SK-N-SH (cell line): ENCODE results near the gene APOBEC2. TPM values are rescaled to one million over a fixed set of nuclear protein-coding genes. Genes with fewer than 3 reads are reported as not detected.

Experiments used
- CTCF ChIA-PET: fragments of 300-600, 350-600 bp; formaldehyde crosslinking; extraction: SDS; loops from one replicate; lab custom pipeline; 2021; lab: Yijun Ruan, JAX
- POLR2A ChIA-PET: fragments of 350-600 bp; sonication (Branson Sonifier 250); formaldehyde crosslinking; extraction: SDS; loops from one replicate; lab custom pipeline; 2020; ENCODE audit warnings: antibody characterized with exemption, inconsistent platforms; lab: Yijun Ruan, JAX
- DNase-seq: peaks from one replicate; pipeline ENCODE4 v3.0.0; 2012
- H2AFZ ChIP-seq: fragments of 200-600 bp; sonication (generic); 2 replicates; pipeline ENCODE4 v1.8.1; 2016; ENCODE audit warnings: antibody characterized with exemption, mild to moderate bottlenecking, low read depth
- H3F3A ChIP-seq: fragments of 200-600 bp; sonication (generic); replicated peaks from 2 replicates; pipeline ENCODE3; 2016; ENCODE audit warnings: antibody characterized with exemption, mild to moderate bottlenecking; ENCODE audit not compliant: insufficient read depth
- H3K27ac ChIP-seq, 2 experiments: fragments of 200-500 bp in 1 of 2; fragments of 200-600 bp in 1 of 2; sonication (Bioruptor generic) in 1 of 2; sonication (generic), shearing (Covaris generic) in 1 of 2; 2 replicates each; pipeline versions ENCODE4 v1.5.1 to v1.6.1; 2014 to 2016; ENCODE audit warnings: low read depth in 2 of 2, inconsistent platforms in 1 of 2, low read length in 1 of 2, mild to moderate bottlenecking in 1 of 2, mixed read lengths in 1 of 2
- H3K27me3 ChIP-seq: fragments of 200-600 bp; sonication (generic), shearing (Covaris generic); 2 replicates; pipeline ENCODE4 v1.6.1; 2016; ENCODE audit warnings: mixed run types; ENCODE audit not compliant: insufficient read depth
- H3K36me3 ChIP-seq, 2 experiments: fragments of 200-500 bp in 1 of 2; fragments of 200-600 bp in 1 of 2; sonication (Bioruptor generic) in 1 of 2; sonication (generic) in 1 of 2; replicated peaks in 1 of 2; 2 replicates each; pipeline versions ENCODE3 to v1.5.1; 2014 to 2016; ENCODE audit warnings: low read length in 1 of 2, mild to moderate bottlenecking in 1 of 2; ENCODE audit not compliant: insufficient read depth in 2 of 2, control insufficient read depth in 1 of 2
- H3K4me1 ChIP-seq, 2 experiments: fragments of 200-500 bp in 1 of 2; fragments of 200-600 bp in 1 of 2; sonication (Bioruptor generic) in 1 of 2; sonication (generic), shearing (Covaris generic) in 1 of 2; 2 replicates each; pipeline versions ENCODE4 v1.5.1 to v1.6.1; 2014 to 2016; ENCODE audit warnings: low read depth in 1 of 2, low read length in 1 of 2, mixed run types in 1 of 2; ENCODE audit not compliant: insufficient read depth in 2 of 2, control insufficient read depth in 1 of 2
- H3K4me2 ChIP-seq: fragments of 200-600 bp; sonication (generic), shearing (Covaris generic); 2 replicates; pipeline ENCODE4 v1.6.1; 2017; ENCODE audit warnings: mixed run types
- H3K4me3 ChIP-seq, 2 experiments: fragments of 200-500 bp in 1 of 2; fragments of 200-600 bp in 1 of 2; sonication (Bioruptor generic) in 1 of 2; sonication (generic), shearing (Covaris generic) in 1 of 2; 2 replicates each; pipeline versions ENCODE4 v1.5.1 to v1.8.1; 2014 to 2016; ENCODE audit warnings: low read depth in 2 of 2, inconsistent platforms in 1 of 2, low read length in 1 of 2, mild to moderate bottlenecking in 1 of 2, mixed read lengths in 1 of 2, moderate library complexity in 1 of 2
- H3K79me2 ChIP-seq: fragments of 200-600 bp; sonication (generic); 2 replicates; pipeline ENCODE4 v1.8.1; 2017; ENCODE audit warnings: mild to moderate bottlenecking; ENCODE audit not compliant: insufficient read depth
- H3K9ac ChIP-seq: fragments of 200-600 bp; sonication (generic); 2 replicates; pipeline ENCODE4 v1.6.1; 2017; ENCODE audit warnings: mixed run types
- H3K9me2 ChIP-seq: fragments of 200-600 bp; sonication (generic); 2 replicates; pipeline ENCODE4 v1.6.1; 2017; ENCODE audit warnings: mixed run types
- H3K9me3 ChIP-seq: fragments of 200-600 bp; sonication (generic); 2 replicates; pipeline ENCODE4 v1.6.1; 2017; ENCODE audit warnings: mixed run types, mild to moderate bottlenecking, moderate library complexity
- H4K20me1 ChIP-seq: fragments of 200-600 bp; sonication (generic); 2 replicates; pipeline ENCODE4 v1.6.1; 2017; ENCODE audit warnings: mild to moderate bottlenecking, mixed run types; ENCODE audit not compliant: insufficient read depth
- CHD2 ChIP-seq: fragments of 150-350 bp; IDR thresholded peaks from 2 replicates; pipeline ENCODE4 v1.6.1; 2018; ENCODE audit warnings: low read length; ENCODE audit not compliant: partially characterized antibody
- EP300 ChIP-seq, 2 experiments: IDR thresholded peaks; 2 replicates each; pipeline versions ENCODE4 v1.4.0 to v1.6.1; 2012; ENCODE audit warnings: borderline replicate concordance in 1 of 2, low read depth in 1 of 2, low read length in 1 of 2
- FOSL2 ChIP-seq: IDR thresholded peaks from 2 replicates; pipeline ENCODE4 v1.4.0; 2012; ENCODE audit warnings: low read depth, mild to moderate bottlenecking, moderate library complexity, borderline replicate concordance
- GATA2 ChIP-seq: sonication (generic); formaldehyde crosslinking; IDR thresholded peaks from 2 replicates; pipeline ENCODE4 v1.5.0; 2020; ENCODE audit warnings: mild to moderate bottlenecking, missing genetic modification reagents
- RCOR1 ChIP-seq: fragments of 150-350 bp; IDR thresholded peaks from 2 replicates; pipeline ENCODE4 v1.6.1; 2017; ENCODE audit warnings: antibody characterized with exemption, low read length
- RXRA ChIP-seq: IDR thresholded peaks from 2 replicates; pipeline ENCODE4 v1.4.0; 2012; ENCODE audit warnings: low read depth, mild to moderate bottlenecking, borderline replicate concordance
- SMC3 ChIP-seq: IDR thresholded peaks from 2 replicates; pipeline ENCODE4 v1.6.1; 2012; ENCODE audit warnings: low read depth, low read length, improper control_type of control experiment
- WGBS: methylation state at CpG from one replicate; pipeline ENCODE4 v1.1.6; 2017; ENCODE audit warnings: low lambda C conversion rate; 5-methylcytosine and 5-hydroxymethylcytosine counted together
- polyA plus RNA-seq, 3 experiments: library from polyadenylated mRNA; depleted of rRNA; stranded (reverse); fragments of >200 nt; gene quantifications; 2 replicates each; pipeline ENCODE4 v1.2.3, GENCODE V29; 2012
- TF ChIP-seq, protein P1 (sequence below): IDR thresholded peaks from 2 replicates; pipeline ENCODE4 v1.4.0; 2012; ENCODE audit warnings: low read depth, borderline replicate concordance
- TF ChIP-seq, protein P2 (sequence below): IDR thresholded peaks from 2 replicates; pipeline ENCODE4 v1.4.0; 2012; ENCODE audit warnings: low read depth
- TF ChIP-seq, protein P3 (sequence below): fragments of 150-350 bp; IDR thresholded peaks from 2 replicates; pipeline ENCODE4 v1.6.1; 2017; ENCODE audit warnings: antibody characterized with exemption, low read length, low read depth, borderline replicate concordance
- TF ChIP-seq, protein P4 (sequence below): IDR thresholded peaks from 2 replicates; pipeline ENCODE4; 2012
- TF ChIP-seq, protein P5 (sequence below): fragments of 150-350 bp; IDR thresholded peaks from 2 replicates; pipeline ENCODE4 v1.6.1; 2016; ENCODE audit warnings: mild to moderate bottlenecking, low read depth, low read length
- TF ChIP-seq, protein P6 (sequence below): fragments of 200-600 bp; sonication (generic); IDR thresholded peaks from 2 replicates; pipeline ENCODE4 v1.6.1; 2017; ENCODE audit warnings: antibody characterized with exemption, mild to moderate bottlenecking, moderate library complexity

APOBEC2 gene
- polyA plus RNA-seq, 1 of the 3 experiments (the other 2 are of a cell fraction): not detected

DNA sequence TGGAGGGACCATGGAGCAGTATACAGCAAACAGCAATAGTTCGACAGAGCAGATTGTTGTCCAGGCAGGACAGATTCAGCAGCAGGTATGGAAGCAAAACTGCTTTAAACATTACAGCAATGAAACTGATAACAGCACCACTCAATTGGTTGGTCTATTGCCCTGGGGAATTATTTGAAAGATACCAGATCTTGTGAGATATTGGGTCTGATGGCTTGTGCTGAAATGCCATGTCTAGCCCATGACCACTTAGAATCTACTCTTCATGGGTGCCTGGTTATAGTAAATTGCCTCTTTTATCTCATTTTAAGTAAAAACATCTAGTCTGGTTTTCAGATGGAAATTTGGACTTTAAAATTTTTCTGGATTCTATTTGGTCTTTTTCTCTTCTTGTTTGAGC lies 26.1 kb downstream of the APOBEC2 start:
- peaks cover 98% of the 10 kb centered on the region for H3K79me2 ChIP-seq
- H3K27ac ChIP-seq: peak overlapping the region in 1 of 2 experiments; percentile 11; a peak in 1 of 4 replicates
- H3K4me1 ChIP-seq: peaks cover 17 to 23% of the 10 kb centered on the region in 2 experiments
- no peak overlapping the region for H3K4me3 ChIP-seq
- no peak overlapping the region for H2AFZ ChIP-seq
- peak; percentile 54 for DNase-seq
- no peak overlapping the region for H3K4me2 ChIP-seq
- peaks cover 57% of the 10 kb centered on the region for H4K20me1 ChIP-seq
- no peaks in the 10 kb centered on the region for H3K27me3 ChIP-seq
- TF ChIP-seq EP300 (IDR thresholded peaks at IDR 0.05; ENCODE audit: borderline replicate concordance in 1 of 2, low read depth in 1 of 2, low read length in 1 of 2) (peak in 1 of 2 experiments; percentile 63; a peak in 1 of 4 replicates), GATA2 (peak; percentile 90), CHD2 (peak; percentile 32), RCOR1 (peak; percentile 93)
- TF ChIP-seq, protein P1, sequence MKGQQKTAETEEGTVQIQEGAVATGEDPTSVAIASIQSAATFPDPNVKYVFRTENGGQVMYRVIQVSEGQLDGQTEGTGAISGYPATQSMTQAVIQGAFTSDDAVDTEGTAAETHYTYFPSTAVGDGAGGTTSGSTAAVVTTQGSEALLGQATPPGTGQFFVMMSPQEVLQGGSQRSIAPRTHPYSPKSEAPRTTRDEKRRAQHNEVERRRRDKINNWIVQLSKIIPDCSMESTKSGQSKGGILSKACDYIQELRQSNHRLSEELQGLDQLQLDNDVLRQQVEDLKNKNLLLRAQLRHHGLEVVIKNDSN: no peak
- H3K36me3 ChIP-seq: peaks cover 42 to 64% of the 10 kb centered on the region in 2 experiments
- CTCF ChIA-PET: interaction anchor here (1.0 to 1.1 kb wide), 2 partner anchors 14 to 59 kb away, joined by 3 read pairs; no protein-coding TSS in a partner anchor
- no peaks in the 10 kb centered on the region for H3K9me2 ChIP-seq
- H3K9me3 ChIP-seq: no peaks in the 10 kb centered on the region
- POLR2A ChIA-PET: no interaction called here
- WGBS: 68% methylated on average over 1 of the region's 1 CpG
- H3F3A ChIP-seq: peaks cover 6% of the 10 kb centered on the region
- no peak overlapping the region for H3K9ac ChIP-seq

- H3K4me3 ChIP-seq: no peak overlapping the region
- CTCF ChIA-PET: interaction anchor here (0.6 kb wide), 1 partner anchor 9 kb away, joined by 3 read pairs; no protein-coding TSS in a partner anchor
- H3K36me3 ChIP-seq: peaks cover 56 to 74% of the 10 kb centered on the region in 2 experiments
- no peaks in the 10 kb centered on the region for H3F3A ChIP-seq
- 96% methylated on average over 2 of the region's 2 CpGs for WGBS
- peaks cover 91% of the 10 kb centered on the region for H3K79me2 ChIP-seq
- H3K9me2 ChIP-seq: no peaks in the 10 kb centered on the region
- TF ChIP-seq, protein P2, sequence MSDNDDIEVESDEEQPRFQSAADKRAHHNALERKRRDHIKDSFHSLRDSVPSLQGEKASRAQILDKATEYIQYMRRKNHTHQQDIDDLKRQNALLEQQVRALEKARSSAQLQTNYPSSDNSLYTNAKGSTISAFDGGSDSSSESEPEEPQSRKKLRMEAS: no peak
- TF ChIP-seq SMC3 (no peak), FOSL2 (no peak), GATA2 (no peak), RCOR1 (no peak), CHD2 (no peak), RXRA (no peak)
- TF ChIP-seq, protein P3, sequence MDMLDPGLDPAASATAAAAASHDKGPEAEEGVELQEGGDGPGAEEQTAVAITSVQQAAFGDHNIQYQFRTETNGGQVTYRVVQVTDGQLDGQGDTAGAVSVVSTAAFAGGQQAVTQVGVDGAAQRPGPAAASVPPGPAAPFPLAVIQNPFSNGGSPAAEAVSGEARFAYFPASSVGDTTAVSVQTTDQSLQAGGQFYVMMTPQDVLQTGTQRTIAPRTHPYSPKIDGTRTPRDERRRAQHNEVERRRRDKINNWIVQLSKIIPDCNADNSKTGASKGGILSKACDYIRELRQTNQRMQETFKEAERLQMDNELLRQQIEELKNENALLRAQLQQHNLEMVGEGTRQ: no peak
- TF ChIP-seq, protein P4, sequence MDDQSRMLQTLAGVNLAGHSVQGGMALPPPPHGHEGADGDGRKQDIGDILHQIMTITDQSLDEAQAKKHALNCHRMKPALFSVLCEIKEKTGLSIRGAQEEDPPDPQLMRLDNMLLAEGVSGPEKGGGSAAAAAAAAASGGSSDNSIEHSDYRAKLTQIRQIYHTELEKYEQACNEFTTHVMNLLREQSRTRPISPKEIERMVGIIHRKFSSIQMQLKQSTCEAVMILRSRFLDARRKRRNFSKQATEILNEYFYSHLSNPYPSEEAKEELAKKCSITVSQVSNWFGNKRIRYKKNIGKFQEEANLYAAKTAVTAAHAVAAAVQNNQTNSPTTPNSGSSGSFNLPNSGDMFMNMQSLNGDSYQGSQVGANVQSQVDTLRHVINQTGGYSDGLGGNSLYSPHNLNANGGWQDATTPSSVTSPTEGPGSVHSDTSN: no peak
- TF ChIP-seq, protein P5, sequence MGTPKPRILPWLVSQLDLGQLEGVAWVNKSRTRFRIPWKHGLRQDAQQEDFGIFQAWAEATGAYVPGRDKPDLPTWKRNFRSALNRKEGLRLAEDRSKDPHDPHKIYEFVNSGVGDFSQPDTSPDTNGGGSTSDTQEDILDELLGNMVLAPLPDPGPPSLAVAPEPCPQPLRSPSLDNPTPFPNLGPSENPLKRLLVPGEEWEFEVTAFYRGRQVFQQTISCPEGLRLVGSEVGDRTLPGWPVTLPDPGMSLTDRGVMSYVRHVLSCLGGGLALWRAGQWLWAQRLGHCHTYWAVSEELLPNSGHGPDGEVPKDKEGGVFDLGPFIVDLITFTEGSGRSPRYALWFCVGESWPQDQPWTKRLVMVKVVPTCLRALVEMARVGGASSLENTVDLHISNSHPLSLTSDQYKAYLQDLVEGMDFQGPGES: no peak
- TF ChIP-seq, protein P6, sequence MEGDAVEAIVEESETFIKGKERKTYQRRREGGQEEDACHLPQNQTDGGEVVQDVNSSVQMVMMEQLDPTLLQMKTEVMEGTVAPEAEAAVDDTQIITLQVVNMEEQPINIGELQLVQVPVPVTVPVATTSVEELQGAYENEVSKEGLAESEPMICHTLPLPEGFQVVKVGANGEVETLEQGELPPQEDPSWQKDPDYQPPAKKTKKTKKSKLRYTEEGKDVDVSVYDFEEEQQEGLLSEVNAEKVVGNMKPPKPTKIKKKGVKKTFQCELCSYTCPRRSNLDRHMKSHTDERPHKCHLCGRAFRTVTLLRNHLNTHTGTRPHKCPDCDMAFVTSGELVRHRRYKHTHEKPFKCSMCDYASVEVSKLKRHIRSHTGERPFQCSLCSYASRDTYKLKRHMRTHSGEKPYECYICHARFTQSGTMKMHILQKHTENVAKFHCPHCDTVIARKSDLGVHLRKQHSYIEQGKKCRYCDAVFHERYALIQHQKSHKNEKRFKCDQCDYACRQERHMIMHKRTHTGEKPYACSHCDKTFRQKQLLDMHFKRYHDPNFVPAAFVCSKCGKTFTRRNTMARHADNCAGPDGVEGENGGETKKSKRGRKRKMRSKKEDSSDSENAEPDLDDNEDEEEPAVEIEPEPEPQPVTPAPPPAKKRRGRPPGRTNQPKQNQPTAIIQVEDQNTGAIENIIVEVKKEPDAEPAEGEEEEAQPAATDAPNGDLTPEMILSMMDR: no peak
- DNase-seq: no peak
- H3K4me1 ChIP-seq: peaks cover 5 to 12% of the 10 kb centered on the region in 2 experiments; a peak in 3 of 4 replicates
- no peak overlapping the region for H3K4me2 ChIP-seq
- POLR2A ChIA-PET: no interaction called here
- peaks cover 46% of the 10 kb centered on the region for H4K20me1 ChIP-seq
- no peak overlapping the region for H3K27ac ChIP-seq
- H3K27me3 ChIP-seq: no peaks in the 10 kb centered on the region
- no peak overlapping the region for H3K9ac ChIP-seq
- no peak overlapping the region for H2AFZ ChIP-seq
- H3K9me3 ChIP-seq: no peaks in the 10 kb centered on the region
Observed at GRCh38 chr6:41080621-41081020, 27.6 kb downstream of the APOBEC2 start.
